ENCODE measurements around the gene NKD1.

Gene NKD1

DNA sequence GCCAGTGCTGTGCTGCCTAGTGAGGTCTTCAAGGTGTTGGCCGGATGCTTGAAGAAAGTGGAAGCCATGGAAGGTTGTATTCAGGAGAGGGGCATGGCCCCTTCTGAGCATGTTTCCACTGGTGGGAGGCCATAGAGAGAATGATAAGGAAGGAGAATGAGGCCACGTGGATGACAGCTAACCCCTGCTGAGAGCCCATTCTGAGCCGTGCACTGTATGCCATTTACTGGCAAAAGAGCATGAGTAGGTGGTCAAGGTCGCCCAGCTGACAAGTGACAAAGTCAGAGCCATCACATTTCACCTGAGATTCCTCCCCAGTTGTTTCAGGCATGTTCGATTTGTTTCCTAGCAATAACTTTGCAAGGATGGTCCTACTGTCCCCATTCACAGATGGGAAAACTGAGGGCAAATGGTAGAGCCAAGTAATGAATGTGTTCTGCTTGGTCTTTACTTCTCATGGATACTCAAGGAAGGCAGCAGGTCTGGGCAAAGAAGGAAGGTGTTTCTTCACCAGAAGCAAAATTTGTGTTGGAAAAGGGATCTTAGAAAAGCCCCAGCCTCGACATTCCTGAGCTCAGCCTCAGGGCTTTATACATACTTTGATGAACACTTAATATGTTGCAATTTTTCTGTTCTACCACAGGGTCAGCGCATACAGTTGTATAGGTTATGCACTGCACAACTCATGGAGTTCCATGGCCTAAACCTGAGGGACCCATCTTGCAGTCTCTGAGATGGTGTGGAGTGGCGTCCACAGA is 10.5 kb upstream of the NKD1 start:
- no peak for DNase-seq (ENCODE audit: low read depth)

DNA sequence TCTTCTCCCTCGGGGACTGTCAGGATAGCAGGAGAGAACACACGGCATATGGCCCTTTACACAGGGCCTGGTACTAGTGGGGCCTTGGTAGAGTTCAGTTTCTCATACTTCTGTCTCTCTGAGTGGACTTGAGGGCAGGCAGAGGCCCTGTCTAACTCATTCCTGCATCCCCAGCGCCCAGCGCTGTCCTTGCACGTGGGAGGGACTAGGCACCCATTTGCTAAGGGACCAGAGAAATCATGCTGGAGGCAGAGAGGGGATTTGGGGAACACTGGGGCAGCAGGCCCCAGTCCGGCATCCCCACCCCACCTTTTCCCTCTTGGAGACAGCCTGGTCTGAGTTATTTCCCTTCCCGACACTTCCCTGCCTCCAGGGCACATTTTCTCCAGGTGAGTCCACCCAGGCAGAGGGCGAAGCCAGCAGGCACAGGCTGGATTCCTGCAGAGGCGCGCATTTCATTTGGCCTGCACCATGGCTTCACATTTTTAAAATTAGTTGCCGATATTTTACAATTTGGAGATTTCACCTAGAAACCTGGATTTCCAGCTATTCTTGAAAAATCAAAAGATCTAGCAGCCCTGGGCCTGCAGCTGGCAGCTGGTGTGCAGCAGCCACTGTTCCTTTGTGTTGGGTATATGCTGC is 9.7 kb upstream of the NKD1 start:
- DNase-seq (ENCODE audit: low read depth) = no peak

DNA sequence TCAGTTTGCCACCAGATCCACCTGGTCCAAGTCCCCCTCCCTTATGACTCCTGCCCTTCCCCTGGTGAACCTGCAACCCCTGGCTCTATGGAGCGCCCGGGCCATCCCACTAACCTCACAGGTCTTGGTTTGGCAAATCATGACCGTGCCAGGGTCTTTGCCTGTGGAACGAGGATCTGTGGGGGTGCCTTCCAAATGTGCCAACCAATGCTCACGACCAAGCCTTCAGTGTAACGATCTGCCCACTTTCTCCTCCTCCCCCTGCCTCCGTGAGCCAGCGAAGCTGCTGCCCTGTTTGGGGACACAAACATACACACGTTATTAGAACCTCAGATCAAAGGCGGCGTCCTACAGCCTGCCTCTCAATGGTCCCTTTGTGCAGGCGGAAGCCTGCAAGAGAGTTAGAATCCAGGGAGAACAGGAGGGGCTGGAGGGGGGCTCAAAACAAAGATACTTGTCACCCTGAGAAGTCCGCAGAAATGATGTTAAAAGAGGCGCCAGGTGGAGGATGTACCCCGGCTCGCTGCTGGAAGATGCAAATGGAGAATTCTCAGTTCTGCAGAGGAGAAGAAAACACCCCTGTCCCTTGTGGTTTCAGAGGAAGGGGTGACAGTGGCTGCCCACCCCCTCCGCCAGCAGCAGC is 9.0 kb upstream of the NKD1 start:
- DNase-seq (ENCODE audit: low read depth) = no peak

DNA sequence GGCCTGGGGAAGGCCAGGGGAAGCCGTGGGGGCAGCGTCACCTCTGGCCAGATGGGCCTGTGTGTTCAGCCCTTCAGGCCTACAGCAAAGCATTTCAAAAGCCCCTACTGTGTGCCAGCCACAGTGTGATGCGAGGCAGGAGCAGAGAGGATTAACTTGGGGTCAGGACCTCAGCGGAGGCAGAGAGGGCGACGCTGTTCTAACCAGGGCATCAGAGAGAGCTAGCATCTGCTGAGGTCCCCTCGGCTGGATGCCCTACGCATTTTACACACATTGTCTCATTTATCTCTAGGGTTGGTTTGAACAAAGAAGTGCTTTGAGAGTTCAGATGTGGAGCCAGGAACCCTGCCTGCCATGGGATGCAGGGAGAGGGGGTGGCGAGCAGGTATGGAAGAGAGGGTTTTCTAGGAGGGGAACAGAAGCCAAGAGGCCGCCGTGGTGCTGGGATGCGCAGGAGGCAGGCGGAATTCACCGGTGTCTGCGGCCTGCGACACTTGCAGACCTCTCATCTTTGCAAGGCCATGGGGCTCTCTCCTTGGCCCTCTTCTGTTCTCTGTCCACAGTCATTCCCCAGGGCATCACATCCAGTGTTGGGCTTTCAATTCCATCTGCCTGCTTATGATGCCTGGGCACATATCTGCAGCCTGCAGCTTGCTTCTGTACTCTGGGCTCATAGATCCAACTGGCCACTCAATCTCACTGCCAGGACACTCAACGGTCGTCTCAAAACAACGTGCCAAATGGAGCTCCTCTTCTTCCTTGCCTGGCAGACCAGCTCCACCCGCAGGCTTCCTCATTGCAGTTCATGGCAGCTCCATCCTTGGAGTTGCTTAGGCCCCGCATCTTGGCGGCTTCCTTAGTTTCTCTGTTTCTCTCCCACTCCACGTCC is 8.1 kb upstream of the NKD1 start:
- DNase-seq (ENCODE audit: low read depth) = no peak

DNA sequence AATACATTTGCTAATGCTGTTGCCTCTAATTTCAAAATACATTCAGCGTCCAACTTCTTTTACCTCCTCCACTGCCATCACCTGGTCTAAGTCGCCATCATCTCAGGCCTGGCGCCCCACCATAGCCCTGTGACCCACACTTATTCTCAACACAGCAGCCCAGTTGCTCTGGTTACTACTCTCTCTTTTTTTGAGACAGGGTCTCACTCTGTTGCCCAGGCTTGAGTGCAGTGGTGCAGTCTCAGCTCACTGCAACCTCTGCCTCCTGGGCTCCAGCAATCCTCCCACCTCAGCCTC is 7.5 kb upstream of the NKD1 start:
- DNase-seq (ENCODE audit: low read depth) = no peak

DNA sequence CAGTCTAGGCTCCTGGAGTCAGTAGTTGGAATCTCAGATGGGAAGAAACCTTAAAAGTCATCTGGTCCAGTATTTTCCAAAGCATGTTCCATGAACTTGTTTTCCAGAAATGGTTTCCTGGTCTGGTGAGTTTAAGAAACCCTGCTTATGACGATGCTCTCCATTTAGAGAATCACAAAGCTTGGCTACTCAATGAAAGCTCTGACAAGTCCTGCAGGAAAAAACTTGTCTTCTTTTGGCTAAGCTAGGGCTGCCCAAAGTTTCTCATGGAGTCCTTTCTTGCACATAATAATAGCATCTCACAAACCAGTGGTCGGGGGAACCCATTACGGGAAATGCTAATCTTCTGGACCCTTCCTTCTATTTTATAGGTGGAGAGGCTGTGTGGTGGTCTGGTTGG is 5.5 kb upstream of the NKD1 start:
- no peak for DNase-seq (ENCODE audit: low read depth)

DNA sequence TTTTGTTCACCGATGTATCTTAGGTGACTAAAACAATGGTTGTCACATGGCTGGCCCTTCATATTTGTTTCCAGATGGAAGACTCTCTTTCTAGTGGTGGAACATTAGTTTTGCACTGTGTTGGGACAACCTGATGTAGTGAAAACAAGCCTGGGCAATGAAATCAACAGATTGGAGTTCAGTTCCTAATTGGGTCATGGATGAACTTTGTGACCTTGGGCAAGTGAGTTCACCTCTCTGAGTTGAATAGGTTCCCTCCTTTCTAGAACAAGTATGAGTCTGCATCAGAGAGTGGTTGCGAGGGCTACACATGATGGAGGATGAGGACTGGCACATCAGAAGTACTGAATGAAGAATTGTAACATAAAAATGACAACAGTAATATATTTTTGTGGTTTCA is 2.1 kb upstream of the NKD1 start:
- DNase-seq (ENCODE audit: low read depth) = no peak

DNA sequence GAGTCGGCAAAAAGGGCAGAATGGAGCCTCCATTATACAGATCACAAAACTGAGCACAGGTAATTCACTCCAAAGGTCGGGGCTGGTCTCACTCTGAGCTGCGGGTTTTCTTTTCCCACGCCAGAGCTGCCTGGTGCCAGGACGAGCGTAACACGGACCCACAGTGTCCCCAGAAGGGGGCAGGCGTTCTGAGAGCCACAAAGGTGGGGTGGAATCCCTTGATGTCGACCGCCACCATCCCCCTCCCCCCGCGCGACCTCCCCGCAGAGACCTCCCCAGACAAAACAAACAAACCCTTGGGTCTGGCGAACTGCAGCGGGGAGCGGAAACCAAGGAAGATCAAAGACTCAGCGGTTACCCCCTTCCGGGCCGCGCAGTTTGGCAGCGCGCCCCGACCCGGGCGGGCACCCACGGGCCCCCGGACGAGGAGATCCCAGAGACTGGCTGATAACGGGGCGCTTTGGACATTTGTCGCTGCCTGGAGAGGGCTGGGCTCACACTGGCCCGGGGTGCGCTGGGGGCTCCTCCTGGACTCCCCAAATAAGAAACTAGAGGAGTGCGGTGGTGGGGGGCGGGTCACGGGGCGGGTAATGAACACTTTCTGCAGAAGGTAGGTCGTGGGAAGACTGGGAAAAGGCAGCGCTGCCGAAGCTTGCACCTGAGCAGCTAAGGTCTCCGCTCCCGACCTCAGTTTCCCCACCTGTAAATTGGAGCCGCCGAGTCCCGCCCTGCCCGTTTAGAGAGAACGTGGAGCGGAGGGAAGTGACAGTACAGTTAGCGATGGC is 664 bp upstream of the NKD1 start:
- no peak for DNase-seq (ENCODE audit: low read depth)

DNA sequence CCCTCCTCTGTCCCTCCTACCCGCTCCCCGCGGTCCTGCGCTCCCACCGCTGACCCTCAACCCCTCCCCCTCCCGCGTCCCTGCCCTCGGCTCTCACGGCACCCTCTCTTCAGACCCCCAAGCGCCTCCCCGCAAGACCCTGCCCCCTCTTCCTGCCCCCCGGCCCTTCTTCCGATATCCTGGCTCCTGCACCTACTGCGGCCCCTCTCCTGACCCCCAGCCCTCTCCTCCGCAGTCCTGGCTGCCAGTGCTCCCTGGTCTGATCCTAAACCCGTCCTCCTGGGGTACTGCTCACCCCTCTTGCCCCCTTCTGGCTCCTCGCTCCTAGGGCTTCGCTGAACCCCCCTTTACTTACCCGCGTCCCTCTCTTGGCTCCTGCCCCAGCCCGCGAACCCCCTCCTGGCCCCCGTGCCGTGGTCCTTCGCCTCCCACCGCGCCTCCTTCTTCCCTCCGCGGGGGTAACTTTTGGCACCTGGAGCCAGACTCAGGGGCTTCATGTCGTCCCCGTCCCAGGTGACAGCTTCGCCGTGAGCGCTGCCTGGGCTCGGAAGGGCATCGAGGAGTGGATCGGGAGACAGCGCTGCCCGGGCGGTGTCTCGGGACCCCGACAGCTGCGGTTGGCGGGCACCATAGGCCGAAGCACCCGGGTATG is 839 bp downstream of the NKD1 start:
- DNase-seq (ENCODE audit: low read depth) = no peak

DNA sequence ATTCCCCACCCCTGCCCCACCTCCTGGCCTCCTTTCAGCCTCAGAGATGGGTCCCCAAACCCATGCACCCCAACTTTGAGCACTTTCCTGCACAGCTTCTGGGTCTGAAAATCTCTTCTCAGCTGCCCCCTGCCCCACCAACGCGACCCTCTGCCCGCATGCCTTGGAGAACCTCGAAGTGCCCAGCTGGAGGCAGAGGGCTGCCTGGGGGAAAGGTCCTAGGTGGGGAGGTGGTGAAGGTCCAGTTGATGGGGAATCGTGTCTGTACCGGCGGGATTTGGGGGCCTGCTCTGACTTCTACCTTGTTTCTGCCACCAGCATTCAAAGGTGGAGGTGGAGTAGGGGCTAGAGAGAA is 1.3 kb downstream of the NKD1 start:
- DNase-seq (ENCODE audit: low read depth) = no peak

DNA sequence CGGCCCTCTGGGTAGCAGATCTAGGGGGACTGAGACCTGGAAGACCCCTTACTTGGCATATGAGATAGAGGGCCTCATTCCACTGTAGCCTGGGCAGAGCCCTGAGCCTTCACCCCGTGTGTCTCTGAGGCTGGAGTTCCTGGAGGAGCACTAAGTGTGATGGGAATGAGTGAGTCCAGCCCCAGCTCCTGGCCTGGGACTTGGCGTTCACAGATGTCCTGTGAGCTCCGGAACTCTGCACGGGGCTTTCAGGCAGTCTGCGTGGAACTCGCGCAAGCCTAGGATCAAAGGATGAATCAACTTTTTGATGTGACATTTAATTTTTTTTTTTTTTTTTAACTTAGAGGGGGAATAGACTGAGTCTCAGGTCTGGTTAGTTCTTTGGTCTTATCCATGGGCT is 1.8 kb downstream of the NKD1 start:
- DNase-seq (ENCODE audit: low read depth) = no peak

DNA sequence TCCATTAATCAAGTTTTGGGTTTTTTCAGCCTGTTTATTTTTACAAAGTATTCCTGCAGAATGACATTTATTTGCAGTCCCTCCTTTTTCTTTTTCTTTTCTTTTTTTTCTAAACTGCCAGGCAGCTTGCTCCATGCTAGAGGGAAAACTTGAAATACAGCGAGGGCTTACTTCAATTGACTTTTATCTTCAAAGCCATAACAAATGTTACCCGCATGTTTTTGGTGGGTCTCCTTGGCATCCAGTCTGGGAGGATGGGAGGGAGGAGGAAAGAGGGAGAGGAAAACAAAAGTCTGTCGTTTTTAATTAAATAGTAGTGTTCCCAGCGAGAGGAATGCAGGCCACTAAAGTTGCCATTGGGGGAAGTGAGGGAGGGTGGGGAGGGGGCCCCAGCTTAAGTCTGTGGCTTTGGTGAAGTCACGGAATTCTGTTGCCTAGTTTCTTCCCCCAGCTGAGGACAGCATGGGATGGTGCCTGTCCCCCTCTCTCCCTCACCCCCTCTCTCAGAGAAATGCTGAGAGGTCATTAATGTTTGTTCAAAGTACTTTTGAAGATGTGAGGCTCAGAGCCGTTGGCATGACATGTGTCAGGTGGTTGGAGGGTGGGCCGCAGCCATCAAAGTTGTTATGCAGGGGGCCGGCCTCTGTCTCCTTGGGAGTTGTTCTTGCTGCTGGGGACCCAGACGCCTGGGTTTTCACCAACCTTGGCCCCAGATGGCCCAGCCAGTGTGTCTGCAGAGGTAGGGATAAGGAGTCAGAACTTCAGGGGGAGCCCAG is 2.9 kb downstream of the NKD1 start:
- DNase-seq (ENCODE audit: low read depth) = no peak

DNA sequence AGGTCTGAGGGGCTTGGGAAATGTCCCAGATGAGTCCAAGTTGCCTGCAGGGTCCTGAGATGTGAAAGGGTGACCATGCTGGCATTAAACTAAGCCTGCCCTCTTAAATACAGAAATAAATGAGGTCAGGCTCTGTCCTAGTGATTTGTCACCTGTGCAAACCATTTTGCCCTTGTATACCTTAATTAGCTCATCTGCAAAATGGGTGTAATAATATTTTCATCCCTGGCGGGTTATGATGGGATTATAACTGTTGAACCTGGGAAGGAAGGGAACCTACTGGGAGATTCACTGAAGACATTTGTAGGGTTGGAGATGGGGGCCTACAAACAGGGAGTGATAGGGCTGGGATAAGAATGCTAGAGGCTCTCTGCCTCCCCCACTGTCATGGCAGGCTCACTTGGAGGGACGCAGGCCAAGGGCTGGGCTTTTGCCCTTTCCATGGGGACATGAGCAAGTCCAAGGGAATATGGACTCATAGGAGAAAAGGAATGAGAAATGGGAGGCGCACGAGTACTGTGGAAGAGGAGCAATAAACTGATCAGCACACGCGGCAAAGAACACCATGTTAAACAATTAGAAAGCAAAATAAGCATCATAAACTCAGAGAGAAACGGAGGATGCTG is 4.4 kb downstream of the NKD1 start:
- no peak for DNase-seq (ENCODE audit: low read depth)

DNA sequence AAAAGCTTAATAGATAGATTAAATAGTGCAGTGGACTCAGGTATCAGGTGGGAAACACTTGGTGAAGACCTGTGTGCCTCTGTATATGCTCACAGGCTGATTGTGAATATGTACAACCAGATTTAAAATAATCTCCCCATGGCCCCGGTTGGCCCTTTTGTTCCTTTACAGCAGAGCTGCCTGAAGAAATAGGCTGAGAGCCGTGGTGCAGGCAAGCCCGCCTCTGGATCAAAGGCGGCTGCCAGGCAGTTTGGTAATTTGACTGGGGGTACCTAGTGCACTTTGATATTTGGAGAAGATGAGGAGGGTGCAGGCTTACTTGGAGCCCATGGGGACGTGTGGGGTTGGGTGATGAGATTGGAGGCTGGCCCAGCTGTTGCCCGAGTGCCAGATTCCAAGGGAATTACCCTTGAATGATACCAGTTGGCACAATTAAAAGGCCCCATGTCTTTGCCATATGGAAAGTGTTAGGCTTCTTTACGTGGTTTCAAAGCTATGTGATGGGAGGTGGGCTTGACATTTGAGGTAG is 5.0 kb downstream of the NKD1 start:
- no peak for DNase-seq (ENCODE audit: low read depth)

DNA sequence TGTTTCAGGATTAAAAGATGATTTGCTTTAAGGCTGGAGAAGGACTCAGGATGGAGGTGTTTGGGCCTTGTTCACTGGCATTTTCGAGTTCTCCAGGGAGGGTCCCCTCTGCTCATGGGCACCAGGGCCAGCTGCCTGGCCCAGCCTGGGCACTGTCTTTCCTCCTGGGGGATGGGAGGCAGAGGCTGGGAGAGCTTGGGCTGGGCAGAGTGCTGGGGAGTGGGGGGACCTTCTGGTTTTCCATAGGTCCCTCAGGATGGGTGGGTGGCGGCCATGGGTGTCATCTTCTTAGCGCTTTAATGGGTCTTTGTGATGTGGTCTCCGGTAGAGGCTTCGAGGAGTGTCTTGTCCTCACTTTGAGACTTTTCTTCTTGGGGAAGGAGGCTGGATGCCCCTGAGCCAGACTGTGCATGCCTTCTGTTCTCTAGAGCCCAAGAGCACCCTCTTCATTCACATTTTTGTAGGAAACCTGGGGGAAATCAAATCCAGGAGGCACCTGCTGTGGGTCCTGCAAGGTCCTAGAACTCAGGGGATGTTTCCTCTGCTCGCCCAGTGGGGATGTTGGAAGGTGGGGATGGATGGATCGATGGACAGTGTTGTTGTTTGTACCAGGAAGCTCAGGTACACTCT is 5.7 kb downstream of the NKD1 start:
- no peak for DNase-seq (ENCODE audit: low read depth)

DNA sequence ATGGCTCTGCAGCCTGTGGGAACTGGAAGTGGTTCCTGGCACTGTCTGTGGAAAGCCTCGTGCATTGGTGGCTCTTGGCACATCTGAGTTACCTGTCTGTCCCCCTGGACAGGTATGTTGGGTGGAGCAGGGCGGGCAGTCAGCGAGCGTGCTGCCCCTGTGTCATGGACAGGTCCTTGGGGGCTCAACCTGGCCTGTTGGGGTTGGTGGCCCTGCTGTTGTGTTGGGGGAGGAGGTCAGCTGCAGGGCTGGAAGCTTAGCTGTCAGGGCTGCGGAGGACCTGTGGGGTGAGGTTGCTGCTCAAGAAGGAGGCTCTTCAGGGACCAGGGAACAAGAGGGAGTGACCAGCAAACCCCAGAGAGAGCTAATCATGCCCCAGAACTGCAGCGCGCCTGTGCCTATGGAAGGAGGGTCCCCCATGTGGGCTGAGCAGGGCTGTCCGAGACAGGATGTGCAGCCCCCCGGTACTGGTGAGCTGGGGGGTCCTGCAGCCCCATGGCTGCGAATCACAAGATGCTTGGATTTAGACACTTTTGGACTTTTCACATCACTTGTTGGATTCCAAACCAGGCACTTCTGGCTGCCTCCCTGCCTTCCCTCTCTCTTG is 7.2 kb downstream of the NKD1 start:
- no peak for DNase-seq (ENCODE audit: low read depth)

DNA sequence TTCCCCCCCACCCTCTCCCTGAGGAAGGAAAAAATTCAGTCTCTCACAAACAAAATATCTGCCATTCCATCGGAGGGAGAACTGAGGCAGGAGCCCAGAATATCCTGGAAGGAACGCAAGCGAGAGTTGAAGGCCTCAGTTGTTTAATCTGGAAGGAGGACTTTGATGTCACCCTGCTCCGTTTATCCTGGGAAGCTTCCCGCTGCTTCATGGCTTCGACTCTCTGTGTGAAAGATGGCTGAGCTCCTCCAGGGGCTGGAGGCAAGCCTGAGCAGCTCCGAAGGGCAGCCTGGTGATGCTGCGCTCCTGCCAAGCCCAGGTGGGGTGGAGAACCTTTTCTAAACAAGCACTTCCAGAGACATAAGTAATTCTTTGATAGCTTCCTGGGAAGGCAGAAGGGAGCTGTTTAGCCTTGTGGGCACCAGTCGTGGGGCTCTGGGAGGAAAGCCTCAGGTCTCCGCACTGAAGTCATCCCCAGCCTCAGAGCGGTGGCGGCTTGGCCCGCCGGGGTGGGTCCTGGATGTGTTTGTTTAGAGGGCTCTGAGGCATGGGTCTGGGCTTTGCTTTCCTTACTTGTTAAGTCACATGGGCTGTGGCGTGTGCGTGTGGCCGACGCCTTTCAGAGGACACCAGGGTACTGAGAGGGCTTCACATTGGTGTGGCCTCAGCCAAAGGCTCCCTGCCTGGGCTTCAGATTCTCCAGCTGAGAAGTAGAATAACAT is 7.9 kb downstream of the NKD1 start:
- no peak for DNase-seq (ENCODE audit: low read depth)

DNA sequence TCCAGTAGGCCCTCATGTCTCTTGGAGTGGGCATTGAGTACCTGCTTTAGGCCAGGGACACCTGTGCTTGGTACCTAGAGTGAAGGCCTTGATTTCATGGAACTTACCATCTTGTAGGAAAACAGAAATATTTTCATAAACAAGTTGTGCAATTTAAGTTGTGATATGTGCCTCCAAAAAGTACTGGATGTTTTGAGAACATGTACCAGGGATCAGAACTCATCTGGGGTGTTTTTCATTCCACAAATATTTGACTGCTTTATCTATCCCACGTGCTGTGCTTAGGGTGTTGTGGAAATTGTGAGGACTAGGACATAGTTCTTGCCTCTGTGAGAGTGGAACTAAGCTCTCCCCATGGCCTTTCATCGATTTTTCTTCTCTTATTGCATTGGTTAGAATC is 8.8 kb downstream of the NKD1 start:
- no peak for DNase-seq (ENCODE audit: low read depth)

All from non-pigmented ciliary epithelial cell (primary cell).